Activated naive CD4-positive, alpha-beta T cell treated with anti-CD3 and anti-CD28 coated beads, Interleukin-2, amount 50 U/mL, for 24 hours (primary cell): ENCODE data around the gene MT1H.
"Not testable (repeated sequence)": the region's sequence is repeated elsewhere in the genome, so short reads cannot be mapped to it uniquely, and the experiment has no call there.

Source experiments
- H3K27ac Mint-ChIP-seq: one replicate; pipeline ENCODE4 v1.8.0; 2021; ENCODE audit warnings: mild to moderate bottlenecking, mixed read lengths
- H3K27me3 Mint-ChIP-seq: one replicate; pipeline ENCODE4 v1.8.0; 2021; ENCODE audit warnings: mixed read lengths
- H3K36me3 Mint-ChIP-seq: one replicate; pipeline ENCODE4 v1.8.0; 2021; ENCODE audit warnings: mixed read lengths
- H3K4me1 Mint-ChIP-seq: one replicate; pipeline ENCODE4 v1.8.0; 2021; ENCODE audit warnings: mixed read lengths
- H3K4me3 Mint-ChIP-seq: one replicate; pipeline ENCODE4 v1.8.0; 2021; ENCODE audit warnings: mild to moderate bottlenecking, mixed read lengths
- H3K9me3 Mint-ChIP-seq: one replicate; pipeline ENCODE4 v1.8.0; 2021; ENCODE audit warnings: mixed read lengths

The MT1H gene

DNA sequence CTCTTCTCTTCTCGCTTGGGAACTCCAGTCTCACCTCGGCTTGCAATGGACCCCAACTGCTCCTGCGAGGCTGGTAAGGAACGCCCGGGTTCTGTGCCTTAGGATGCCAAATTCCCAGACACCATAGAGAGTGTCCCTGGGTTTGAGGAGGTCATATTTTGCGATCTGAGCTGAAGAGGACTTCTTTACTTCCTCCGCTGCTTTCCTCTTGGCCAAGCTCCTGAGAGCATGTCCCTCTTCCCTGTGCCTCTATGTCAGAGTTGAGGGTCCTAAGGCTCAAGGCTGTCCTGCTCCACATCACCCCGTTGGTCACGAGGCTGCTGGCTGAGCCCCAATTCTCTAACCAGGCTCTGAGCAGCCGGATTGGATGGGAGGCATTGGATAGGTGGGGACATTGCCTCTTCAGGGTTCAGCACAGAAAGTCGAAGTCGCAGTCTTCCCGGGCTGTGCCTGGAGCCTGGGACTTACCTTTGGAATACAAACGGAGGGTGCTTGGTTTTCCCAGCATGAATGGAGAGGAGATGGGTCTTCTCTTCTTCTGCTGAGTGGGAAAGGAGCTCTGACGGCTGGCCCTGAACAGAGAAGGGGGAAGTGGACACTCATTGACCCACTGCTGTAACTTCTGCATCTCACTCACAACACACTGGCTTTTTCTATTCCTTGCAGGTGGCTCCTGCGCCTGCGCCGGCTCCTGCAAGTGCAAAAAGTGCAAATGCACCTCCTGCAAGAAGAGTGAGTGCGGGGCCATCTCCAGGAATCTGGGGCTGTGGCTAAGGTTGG is 416 bp downstream of the MT1H start:
- Mint-ChIP-seq H3K9me3 (no peaks in the 10 kb centered on the region), H3K27me3 (peaks cover 36% of the 10 kb centered on the region), H3K36me3 (no peaks in the 10 kb centered on the region), H3K27ac (no peak overlapping the region), H3K4me3 (no peak overlapping the region), H3K4me1 (peaks cover 22% of the 10 kb centered on the region)

- Mint-ChIP-seq H3K4me3 (no peak overlapping the region), H3K27me3 (peaks cover 36% of the 10 kb centered on the region), H3K4me1 (peaks cover 27% of the 10 kb centered on the region), H3K36me3 (no peaks in the 10 kb centered on the region), H3K27ac (no peak overlapping the region), H3K9me3 (no peaks in the 10 kb centered on the region)
Measured at GRCh38 chr16:56670620-56670934, 963 bp downstream of the MT1H start.

- peaks cover 28% of the 10 kb centered on the region for H3K4me1 Mint-ChIP-seq
- H3K4me3 Mint-ChIP-seq, H3K9me3 Mint-ChIP-seq, H3K36me3 Mint-ChIP-seq, H3K27ac Mint-ChIP-seq: not testable (repeated sequence)
- peaks cover 30% of the 10 kb centered on the region for H3K27me3 Mint-ChIP-seq
Measured at GRCh38 chr16:56671691-56672090, 2.1 kb downstream of the MT1H start.

GRCh38 chr16:56672171-56672570 is 2.6 kb downstream of the MT1H start:
- H3K9me3 Mint-ChIP-seq: not testable (repeated sequence)

GRCh38 chr16:56672761-56673536 is 3.3 kb downstream of the MT1H start:
- Mint-ChIP-seq H3K9me3 (no peaks in the 10 kb centered on the region), H3K4me3 (no peak overlapping the region), H3K27me3 (peaks cover 27% of the 10 kb centered on the region), H3K4me1 (peaks cover 25% of the 10 kb centered on the region), H3K36me3 (no peaks in the 10 kb centered on the region), H3K27ac (no peak overlapping the region)

More at GRCh38 chr16:56672171-56672570, 2.6 kb downstream of the MT1H start:
- H3K36me3 Mint-ChIP-seq, H3K27ac Mint-ChIP-seq, H3K4me3 Mint-ChIP-seq: not testable (repeated sequence)
- Mint-ChIP-seq H3K4me1 (peaks cover 28% of the 10 kb centered on the region), H3K27me3 (peaks cover 30% of the 10 kb centered on the region)

DNA sequence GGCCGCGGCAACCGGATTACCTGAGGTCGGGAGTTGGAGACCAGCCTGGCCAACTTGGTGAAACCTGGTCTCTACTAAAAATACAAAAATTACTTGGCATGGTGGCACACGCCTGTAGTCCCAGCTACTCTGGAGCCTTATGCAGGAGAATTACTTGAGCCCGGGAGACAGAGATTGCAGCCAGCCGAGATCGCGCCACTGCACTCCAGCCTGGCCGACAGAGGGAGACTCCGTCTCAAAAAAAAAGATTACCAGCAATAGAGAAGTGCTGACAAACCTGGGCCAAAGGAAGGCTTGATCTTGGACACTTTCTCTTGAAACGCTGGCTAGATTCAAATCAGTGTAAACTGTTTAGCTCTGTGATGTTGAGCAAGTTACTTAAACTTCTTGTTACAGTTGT is 4.3 kb downstream of the MT1H start:
- H3K4me1 Mint-ChIP-seq: peaks cover 16% of the 10 kb centered on the region
- H3K27me3 Mint-ChIP-seq: peaks cover 19% of the 10 kb centered on the region
- no peaks in the 10 kb centered on the region for H3K36me3 Mint-ChIP-seq
- H3K9me3 Mint-ChIP-seq: no peaks in the 10 kb centered on the region
- H3K27ac Mint-ChIP-seq: no peak overlapping the region
- peak overlapping the region; percentile 44 for H3K4me3 Mint-ChIP-seq

- not testable (repeated sequence) for H3K36me3 Mint-ChIP-seq, H3K9me3 Mint-ChIP-seq, H3K27ac Mint-ChIP-seq
- H3K27me3 Mint-ChIP-seq: peaks cover 14% of the 10 kb centered on the region
- peaks cover 13% of the 10 kb centered on the region for H3K4me1 Mint-ChIP-seq
- H3K4me3 Mint-ChIP-seq: peak overlapping the region; percentile 44
Measured at GRCh38 chr16:56674570-56674969, 5.0 kb downstream of the MT1H start.

DNA sequence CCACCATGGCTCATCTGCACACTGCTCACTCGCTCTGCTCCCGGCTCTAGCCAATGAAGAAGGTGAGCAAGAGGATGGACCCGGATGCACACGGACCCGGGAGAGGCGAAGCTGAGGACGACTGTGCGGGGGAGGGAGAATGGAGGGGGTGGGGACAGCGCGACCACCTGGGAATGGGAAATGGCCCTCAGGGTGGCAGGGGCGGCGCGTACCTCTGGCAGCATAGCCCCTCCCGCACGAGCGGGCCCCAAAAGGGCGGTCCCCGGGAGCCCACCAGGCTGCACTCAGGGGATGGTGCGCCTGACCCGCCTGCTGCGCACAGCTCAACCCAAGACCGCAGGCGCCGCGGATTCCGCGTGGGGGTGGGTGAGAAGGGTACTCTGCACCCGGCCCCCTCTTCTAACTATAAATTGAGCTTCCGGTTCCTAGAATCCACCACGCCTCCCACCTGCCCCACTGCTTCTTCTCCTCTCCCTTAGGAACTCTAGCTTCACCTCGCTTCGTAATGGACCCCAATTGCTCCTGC is 6.1 kb downstream of the MT1H start:
- H3K4me1 Mint-ChIP-seq: peaks cover 10% of the 10 kb centered on the region
- no peaks in the 10 kb centered on the region for H3K36me3 Mint-ChIP-seq
- H3K27ac Mint-ChIP-seq: peak overlapping the region; percentile 41
- H3K9me3 Mint-ChIP-seq: no peaks in the 10 kb centered on the region
- peaks cover 11% of the 10 kb centered on the region for H3K27me3 Mint-ChIP-seq
- peak overlapping the region; percentile 78 for H3K4me3 Mint-ChIP-seq

DNA sequence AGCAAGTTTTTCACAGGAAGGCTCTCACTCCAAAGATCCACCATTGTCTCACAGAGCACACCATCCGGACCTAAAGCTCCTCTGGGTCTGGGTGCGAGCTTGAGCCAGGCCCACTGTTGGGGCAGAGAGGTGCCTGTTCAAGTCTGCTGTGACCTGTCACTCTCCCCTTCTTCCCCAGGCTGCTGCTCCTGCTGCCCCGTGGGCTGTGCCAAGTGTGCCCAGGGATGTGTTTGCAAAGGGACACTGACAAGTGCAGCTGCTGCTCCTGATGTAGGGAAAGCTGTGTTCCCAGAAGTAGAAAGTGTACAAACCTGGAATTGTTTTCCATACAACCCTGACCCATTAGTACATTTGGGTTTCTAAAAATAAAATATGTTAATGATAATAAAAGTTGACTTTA is 7.9 kb downstream of the MT1H start:
- no peaks in the 10 kb centered on the region for H3K36me3 Mint-ChIP-seq
- peaks cover 18% of the 10 kb centered on the region for H3K4me1 Mint-ChIP-seq
- H3K9me3 Mint-ChIP-seq: no peaks in the 10 kb centered on the region

GRCh38 chr16:56679078-56679730 is 9.6 kb downstream of the MT1H start:
- no peaks in the 10 kb centered on the region for H3K27me3 Mint-ChIP-seq
- no peak overlapping the region for H3K4me3 Mint-ChIP-seq
- peaks cover 26% of the 10 kb centered on the region for H3K4me1 Mint-ChIP-seq
- no peaks in the 10 kb centered on the region for H3K9me3 Mint-ChIP-seq
- no peaks in the 10 kb centered on the region for H3K36me3 Mint-ChIP-seq
- H3K27ac Mint-ChIP-seq: no peak overlapping the region

More for the DNA sequence above, 7.9 kb downstream of the MT1H start:
- no peak overlapping the region for H3K27ac Mint-ChIP-seq
- H3K4me3 Mint-ChIP-seq: no peak overlapping the region
- peaks cover 3% of the 10 kb centered on the region for H3K27me3 Mint-ChIP-seq

DNA sequence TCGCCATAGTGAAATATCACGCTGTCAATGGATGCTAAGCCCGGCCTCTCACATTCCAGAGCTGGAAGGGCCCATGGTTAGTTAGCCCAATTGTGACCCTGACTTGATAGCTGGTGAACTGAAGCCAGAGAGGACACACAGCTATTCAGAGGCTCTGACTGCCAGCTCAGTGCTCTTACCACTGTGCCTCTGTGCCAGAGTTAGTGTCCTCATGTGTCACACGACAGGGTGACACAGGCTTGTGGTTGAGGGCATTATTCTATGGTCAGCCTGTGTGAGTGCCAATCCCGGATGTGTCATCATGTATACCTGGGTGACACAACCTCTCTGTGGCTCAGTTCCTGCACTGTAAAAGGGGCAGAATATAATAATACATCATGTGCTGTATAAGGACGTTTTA is 10.2 kb downstream of the MT1H start:
- Mint-ChIP-seq H3K27ac (no peak overlapping the region), H3K4me1 (peaks cover 27% of the 10 kb centered on the region), H3K36me3 (peaks cover 3% of the 10 kb centered on the region), H3K4me3 (no peak overlapping the region), H3K9me3 (no peaks in the 10 kb centered on the region), H3K27me3 (no peaks in the 10 kb centered on the region)

GRCh38 chr16:56681939-56682702 is 12.5 kb downstream of the MT1H start, which contains the start of gene MT1X:
MT1X (plus strand) TSS chr16:56682470; CDS start chr16:56682541, 71 bp downstream.
- Mint-ChIP-seq H3K27ac (peak within 1 kb of the TSS; percentile 94), H3K4me1 (peaks cover 21% of the 10 kb centered on the region), H3K9me3 (no peaks in the 10 kb centered on the region), H3K36me3 (peaks cover 6% of the 10 kb centered on the region), H3K27me3 (no peaks in the 10 kb centered on the region), H3K4me3 (peak within 1 kb of the TSS; percentile 97)

GRCh38 chr16:56682703-56683397 is 13.2 kb downstream of the MT1H start:
- Mint-ChIP-seq H3K27ac (peak overlapping the region; percentile 94), H3K4me3 (peak overlapping the region; percentile 97), H3K27me3 (no peaks in the 10 kb centered on the region), H3K36me3 (peaks cover 6% of the 10 kb centered on the region), H3K9me3 (no peaks in the 10 kb centered on the region), H3K4me1 (peaks cover 21% of the 10 kb centered on the region)

DNA sequence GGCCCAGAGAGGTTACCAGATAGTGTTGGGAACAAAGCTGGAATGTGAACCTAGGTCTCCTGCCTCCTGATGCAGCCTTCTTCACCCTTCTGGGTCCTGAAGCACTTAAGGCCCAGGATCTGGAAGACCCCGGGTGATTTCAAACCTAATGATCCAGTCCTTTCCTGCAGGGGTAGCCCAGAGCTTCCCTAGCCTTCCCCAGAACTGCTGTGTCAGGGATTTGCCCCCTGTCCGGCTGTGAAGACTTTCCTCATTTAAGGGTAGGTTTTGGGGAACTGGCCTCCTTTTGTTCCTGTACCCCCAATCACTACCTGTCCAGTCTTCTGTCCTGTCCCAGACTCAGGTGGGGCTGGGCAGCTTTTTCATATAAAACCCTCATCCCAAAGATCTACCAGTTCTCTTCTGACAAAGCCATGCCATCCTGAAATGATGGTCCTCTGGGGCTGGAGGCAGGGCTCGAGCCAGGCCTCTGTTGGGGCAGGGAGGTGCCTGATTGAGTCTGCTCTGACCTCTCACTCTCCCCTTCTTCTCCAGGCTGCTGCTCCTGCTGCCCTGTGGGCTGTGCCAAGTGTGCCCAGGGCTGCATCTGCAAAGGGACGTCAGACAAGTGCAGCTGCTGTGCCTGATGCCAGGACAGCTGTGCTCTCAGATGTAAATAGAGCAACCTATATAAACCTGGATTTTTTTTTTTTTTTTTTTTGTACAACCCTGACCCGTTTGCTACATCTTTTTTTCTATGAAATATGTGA is 14.0 kb downstream of the MT1H start:
- H3K27me3 Mint-ChIP-seq: no peaks in the 10 kb centered on the region
- H3K27ac Mint-ChIP-seq: no peak overlapping the region
- H3K4me3 Mint-ChIP-seq: peak overlapping the region; percentile 97
- peaks cover 6% of the 10 kb centered on the region for H3K36me3 Mint-ChIP-seq
- H3K4me1 Mint-ChIP-seq: peaks cover 21% of the 10 kb centered on the region
- H3K9me3 Mint-ChIP-seq: no peaks in the 10 kb centered on the region
